WTC11 (cell line): ENCODE data around the gene ACYP1. TPM values are rescaled to one million over a fixed set of nuclear protein-coding genes. Genes with fewer than 3 reads are reported as not detected.

Experiments
- ATAC-seq: fragments of 200-7000 bp; cut with Tn5 transposase; 2 replicates; pipeline ENCODE4 v1.10.0; 2021; ENCODE audit warnings: mild to moderate bottlenecking, moderate library complexity
- CTCF ChIA-PET: fragments of 300-600 bp; sonication (Branson Sonifier 250); formaldehyde crosslinking; loops from one replicate; lab custom pipeline; 2021; ENCODE audit warnings: antibody characterized with exemption; lab: Charles Lee
- POLR2A ChIA-PET: fragments of 350-600 bp; sonication (Branson Sonifier 250); formaldehyde crosslinking; loops from one replicate; lab custom pipeline; 2021; ENCODE audit warnings: antibody characterized with exemption; lab: Charles Lee
- DNase-seq: peaks from one replicate; pipeline ENCODE4 v3.0.0; 2021; ENCODE audit warnings: low spot score
- H3K27ac Mint-ChIP-seq: 2 replicates; pipeline ENCODE4 v1.8.0; 2021; ENCODE audit warnings: mixed read lengths
- H3K27me3 Mint-ChIP-seq: 2 replicates; pipeline ENCODE4 v1.8.0; 2021; ENCODE audit warnings: low read depth, mild to moderate bottlenecking, moderate library complexity, mixed read lengths
- H3K36me3 Mint-ChIP-seq: 2 replicates; pipeline ENCODE4 v1.8.0; 2021; ENCODE audit warnings: mixed read lengths
- H3K4me1 Mint-ChIP-seq: 2 replicates; pipeline ENCODE4 v1.8.0; 2022; ENCODE audit warnings: mixed read lengths
- H3K4me3 Mint-ChIP-seq: 2 replicates; pipeline ENCODE4 v1.8.0; 2021; ENCODE audit warnings: mild to moderate bottlenecking, moderate library complexity, mixed read lengths
- H3K9me3 Mint-ChIP-seq: 2 replicates; pipeline ENCODE4 v1.8.0; 2021; ENCODE audit warnings: mixed read lengths
- ATF2 ChIP-seq: sonication (generic); formaldehyde crosslinking; IDR thresholded peaks from 2 replicates; pipeline ENCODE4 v1.8.1; 2022; ENCODE audit warnings: low read depth, missing genetic modification reagents, borderline replicate concordance
- CREB1 ChIP-seq: sonication (generic); formaldehyde crosslinking; IDR thresholded peaks from 2 replicates; pipeline ENCODE4 v1.8.0; 2023; ENCODE audit warnings: mild to moderate bottlenecking, missing genetic modification reagents
- FOXP4 ChIP-seq: sonication (generic); formaldehyde crosslinking; IDR thresholded peaks from 2 replicates; pipeline ENCODE4 v1.8.0; 2022; ENCODE audit warnings: mild to moderate bottlenecking, missing genetic modification reagents
- HMGA2 ChIP-seq: fragments of 250-450 bp; sonication (Bioruptor Pico); IDR thresholded peaks from 2 replicates; pipeline ENCODE4 v1.4.0; 2021; ENCODE audit warnings: mild to moderate bottlenecking, moderate library complexity
- JAZF1 ChIP-seq: fragments of 250-450 bp; sonication (Bioruptor Pico); IDR thresholded peaks from 2 replicates; pipeline ENCODE4 v1.9.0; 2021; ENCODE audit warnings: moderate library complexity, mild to moderate bottlenecking, inconsistent platforms
- OVOL2 ChIP-seq: fragments of 250-450 bp; sonication (Bioruptor Pico); IDR thresholded peaks from 2 replicates; pipeline ENCODE4 v1.9.0; 2021; ENCODE audit warnings: mild to moderate bottlenecking, borderline replicate concordance
- SMAD3 ChIP-seq: sonication (generic); formaldehyde crosslinking; IDR thresholded peaks from 2 replicates; pipeline ENCODE4 v1.8.0; 2022; ENCODE audit warnings: missing genetic modification reagents, mild to moderate bottlenecking, borderline replicate concordance
- TCF7 ChIP-seq: sonication (generic); formaldehyde crosslinking; IDR thresholded peaks from 2 replicates; pipeline ENCODE4 v1.8.0; 2022; ENCODE audit warnings: mild to moderate bottlenecking, low read depth, missing genetic modification reagents, moderate library complexity
- TEAD1 ChIP-seq: sonication (generic); formaldehyde crosslinking; IDR thresholded peaks from 2 replicates; pipeline ENCODE4 v1.8.0; 2022; ENCODE audit warnings: mild to moderate bottlenecking, missing genetic modification reagents
- ZMAT4 ChIP-seq: fragments of 250-450 bp; sonication (Bioruptor Pico); IDR thresholded peaks from 2 replicates; pipeline ENCODE4 v1.9.0; 2021; ENCODE audit warnings: mild to moderate bottlenecking
- ZNF532 ChIP-seq: fragments of 250-450 bp; sonication (Bioruptor Pico); IDR thresholded peaks from 2 replicates; pipeline ENCODE4 v1.9.0; 2021; ENCODE audit warnings: mild to moderate bottlenecking, borderline replicate concordance
- total RNA-seq: library from RNA; stranded (reverse); gene quantifications from 3 replicates; pipeline ENCODE4 v1.2.3, GENCODE V29; 2021
- TF ChIP-seq, protein P1 (sequence below): fragments of 250-450 bp; sonication (Bioruptor Pico); IDR thresholded peaks from 2 replicates; pipeline ENCODE4 v2.1.2; 2022; ENCODE audit warnings: mild to moderate bottlenecking, moderate library complexity
- TF ChIP-seq, protein P2 (sequence below): sonication (generic); formaldehyde crosslinking; IDR thresholded peaks from 2 replicates; pipeline ENCODE4 v1.8.0; 2023; ENCODE audit warnings: missing genetic modification reagents
- TF ChIP-seq, protein P3 (sequence below): sonication (generic); formaldehyde crosslinking; IDR thresholded peaks from 2 replicates; pipeline ENCODE4 v1.8.1; 2023; ENCODE audit warnings: mild to moderate bottlenecking, missing genetic modification reagents, moderate library complexity
- TF ChIP-seq, protein P4 (sequence below): sonication (generic); formaldehyde crosslinking; IDR thresholded peaks from 2 replicates; pipeline ENCODE4 v1.8.0; 2022; ENCODE audit warnings: mild to moderate bottlenecking, missing genetic modification reagents
- TF ChIP-seq, protein P5 (sequence below): sonication (generic); formaldehyde crosslinking; IDR thresholded peaks from 2 replicates; pipeline ENCODE4 v1.8.0; 2023; ENCODE audit warnings: mild to moderate bottlenecking, missing genetic modification reagents

The ACYP1 gene
- total RNA-seq, 1 experiment from 2014 or later, result 26.6 TPM

GRCh38 chr14:75050852-75051555 is 12.8 kb downstream of the ACYP1 start, which contains the start of gene MLH3 (continued):
- TF ChIP-seq, protein P1, sequence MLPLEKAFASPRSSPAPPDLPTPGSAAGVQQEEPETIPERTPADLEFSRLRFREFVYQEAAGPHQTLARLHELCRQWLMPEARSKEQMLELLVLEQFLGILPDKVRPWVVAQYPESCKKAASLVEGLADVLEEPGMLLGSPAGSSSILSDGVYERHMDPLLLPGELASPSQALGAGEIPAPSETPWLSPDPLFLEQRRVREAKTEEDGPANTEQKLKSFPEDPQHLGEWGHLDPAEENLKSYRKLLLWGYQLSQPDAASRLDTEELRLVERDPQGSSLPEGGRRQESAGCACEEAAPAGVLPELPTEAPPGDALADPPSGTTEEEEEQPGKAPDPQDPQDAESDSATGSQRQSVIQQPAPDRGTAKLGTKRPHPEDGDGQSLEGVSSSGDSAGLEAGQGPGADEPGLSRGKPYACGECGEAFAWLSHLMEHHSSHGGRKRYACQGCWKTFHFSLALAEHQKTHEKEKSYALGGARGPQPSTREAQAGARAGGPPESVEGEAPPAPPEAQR (CRISPR knock-in tag), result no peak
- TF ChIP-seq HMGA2 (CRISPR knock-in tag) (0 out of 2 replicates have a peak, but pooled peaks have one; percentile 8), TEAD1 (CRISPR knock-in tag) (peak; percentile 55)

GRCh38 chr14:75049731-75050201 is 14.1 kb downstream of the ACYP1 start:
- ChIA-PET POLR2A (no interaction called here), CTCF (interaction anchor here (0.9 to 1.4 kb wide), 2 partner anchors 105 to 189 kb away, joined by 3 read pairs; no protein-coding TSS in a partner anchor)
- Mint-ChIP-seq H3K4me1 (peaks cover 8% of the 10 kb centered on the region; the same call in 1 of the 2 replicates), H3K4me3 (peak overlapping the region; percentile 66), H3K36me3 (peaks cover 8% of the 10 kb centered on the region), H3K27ac (no peak overlapping the region), H3K27me3 (no peaks in the 10 kb centered on the region), H3K9me3 (no peaks in the 10 kb centered on the region)
- no peak for ATAC-seq
- DNase-seq, result no peak
- TF ChIP-seq JAZF1 (CRISPR knock-in tag) (no peak), ZMAT4 (CRISPR knock-in tag) (no peak), OVOL2 (no peak), ATF2 (CRISPR knock-in tag) (no peak), CREB1 (CRISPR knock-in tag) (no peak), TCF7 (CRISPR knock-in tag) (no peak), FOXP4 (no peak), SMAD3 (no peak), TEAD1 (CRISPR knock-in tag) (no peak), ZNF532 (no peak)
- TF ChIP-seq, protein P2, sequence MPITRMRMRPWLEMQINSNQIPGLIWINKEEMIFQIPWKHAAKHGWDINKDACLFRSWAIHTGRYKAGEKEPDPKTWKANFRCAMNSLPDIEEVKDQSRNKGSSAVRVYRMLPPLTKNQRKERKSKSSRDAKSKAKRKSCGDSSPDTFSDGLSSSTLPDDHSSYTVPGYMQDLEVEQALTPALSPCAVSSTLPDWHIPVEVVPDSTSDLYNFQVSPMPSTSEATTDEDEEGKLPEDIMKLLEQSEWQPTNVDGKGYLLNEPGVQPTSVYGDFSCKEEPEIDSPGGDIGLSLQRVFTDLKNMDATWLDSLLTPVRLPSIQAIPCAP, result no peak
- TF ChIP-seq, protein P3, sequence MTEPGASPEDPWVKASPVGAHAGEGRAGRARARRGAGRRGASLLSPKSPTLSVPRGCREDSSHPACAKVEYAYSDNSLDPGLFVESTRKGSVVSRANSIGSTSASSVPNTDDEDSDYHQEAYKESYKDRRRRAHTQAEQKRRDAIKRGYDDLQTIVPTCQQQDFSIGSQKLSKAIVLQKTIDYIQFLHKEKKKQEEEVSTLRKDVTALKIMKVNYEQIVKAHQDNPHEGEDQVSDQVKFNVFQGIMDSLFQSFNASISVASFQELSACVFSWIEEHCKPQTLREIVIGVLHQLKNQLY (CRISPR knock-in tag), result no peak
- TF ChIP-seq, protein P4, sequence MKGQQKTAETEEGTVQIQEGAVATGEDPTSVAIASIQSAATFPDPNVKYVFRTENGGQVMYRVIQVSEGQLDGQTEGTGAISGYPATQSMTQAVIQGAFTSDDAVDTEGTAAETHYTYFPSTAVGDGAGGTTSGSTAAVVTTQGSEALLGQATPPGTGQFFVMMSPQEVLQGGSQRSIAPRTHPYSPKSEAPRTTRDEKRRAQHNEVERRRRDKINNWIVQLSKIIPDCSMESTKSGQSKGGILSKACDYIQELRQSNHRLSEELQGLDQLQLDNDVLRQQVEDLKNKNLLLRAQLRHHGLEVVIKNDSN (CRISPR knock-in tag), result no peak
- TF ChIP-seq, protein P1 (CRISPR knock-in tag), result no peak
- TF ChIP-seq, protein P5, sequence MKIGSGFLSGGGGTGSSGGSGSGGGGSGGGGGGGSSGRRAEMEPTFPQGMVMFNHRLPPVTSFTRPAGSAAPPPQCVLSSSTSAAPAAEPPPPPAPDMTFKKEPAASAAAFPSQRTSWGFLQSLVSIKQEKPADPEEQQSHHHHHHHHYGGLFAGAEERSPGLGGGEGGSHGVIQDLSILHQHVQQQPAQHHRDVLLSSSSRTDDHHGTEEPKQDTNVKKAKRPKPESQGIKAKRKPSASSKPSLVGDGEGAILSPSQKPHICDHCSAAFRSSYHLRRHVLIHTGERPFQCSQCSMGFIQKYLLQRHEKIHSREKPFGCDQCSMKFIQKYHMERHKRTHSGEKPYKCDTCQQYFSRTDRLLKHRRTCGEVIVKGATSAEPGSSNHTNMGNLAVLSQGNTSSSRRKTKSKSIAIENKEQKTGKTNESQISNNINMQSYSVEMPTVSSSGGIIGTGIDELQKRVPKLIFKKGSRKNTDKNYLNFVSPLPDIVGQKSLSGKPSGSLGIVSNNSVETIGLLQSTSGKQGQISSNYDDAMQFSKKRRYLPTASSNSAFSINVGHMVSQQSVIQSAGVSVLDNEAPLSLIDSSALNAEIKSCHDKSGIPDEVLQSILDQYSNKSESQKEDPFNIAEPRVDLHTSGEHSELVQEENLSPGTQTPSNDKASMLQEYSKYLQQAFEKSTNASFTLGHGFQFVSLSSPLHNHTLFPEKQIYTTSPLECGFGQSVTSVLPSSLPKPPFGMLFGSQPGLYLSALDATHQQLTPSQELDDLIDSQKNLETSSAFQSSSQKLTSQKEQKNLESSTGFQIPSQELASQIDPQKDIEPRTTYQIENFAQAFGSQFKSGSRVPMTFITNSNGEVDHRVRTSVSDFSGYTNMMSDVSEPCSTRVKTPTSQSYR (CRISPR knock-in tag), result no peak
